Transverse colon (tissue), 4 donors: ENCODE results near the gene PDE1C.

Source experiments
- POLR2A ChIP-seq: fragments of 450-650 bp; IDR thresholded peaks from one replicate; pipeline ENCODE4 v1.6.1; 2016; ENCODE audit warnings: antibody characterized with exemption, mild to moderate bottlenecking, moderate library complexity
- POLR2AphosphoS5 ChIP-seq, 3 donors: sonication (generic); formaldehyde crosslinking; IDR thresholded peaks; one replicate each; pipeline ENCODE4 v1.6.1; 2016; ENCODE audit warnings: antibody characterized with exemption in 3 of 3
- TF ChIP-seq, protein P1 (sequence below), 5 experiments: fragments of 200-600 bp in 3 of 5; fragments of 450-650 bp in 2 of 5; sonication (generic) in 3 of 5; IDR thresholded peaks; 1 replicate in 2 of 5; 2 replicates in 3 of 5; pipeline ENCODE4 v1.5.1; 2016 to 2017; ENCODE audit warnings: antibody characterized with exemption in 5 of 5, inconsistent platforms in 3 of 5, mild to moderate bottlenecking in 2 of 5, moderate library complexity in 1 of 5

DNA sequence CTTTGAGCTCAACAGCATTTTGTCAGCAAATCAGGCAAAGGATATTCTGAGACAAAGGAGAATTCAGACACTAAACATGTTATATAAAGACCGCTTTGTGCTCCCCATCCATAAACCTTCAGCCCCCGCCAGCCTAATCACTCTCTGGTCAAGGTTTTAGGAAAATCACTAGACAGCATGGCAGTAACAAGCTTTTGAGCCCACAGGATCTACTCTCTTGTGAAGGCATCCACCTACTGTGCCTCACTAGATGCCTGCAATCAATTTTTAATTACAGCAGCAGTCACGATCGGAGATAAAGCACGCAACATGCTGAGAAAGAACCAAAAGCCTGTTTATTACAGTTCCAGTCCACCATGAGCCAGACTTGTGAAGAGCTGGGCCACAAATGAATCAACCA is 19.1 kb downstream of the PDE1C start:
- TF ChIP-seq, protein P1, sequence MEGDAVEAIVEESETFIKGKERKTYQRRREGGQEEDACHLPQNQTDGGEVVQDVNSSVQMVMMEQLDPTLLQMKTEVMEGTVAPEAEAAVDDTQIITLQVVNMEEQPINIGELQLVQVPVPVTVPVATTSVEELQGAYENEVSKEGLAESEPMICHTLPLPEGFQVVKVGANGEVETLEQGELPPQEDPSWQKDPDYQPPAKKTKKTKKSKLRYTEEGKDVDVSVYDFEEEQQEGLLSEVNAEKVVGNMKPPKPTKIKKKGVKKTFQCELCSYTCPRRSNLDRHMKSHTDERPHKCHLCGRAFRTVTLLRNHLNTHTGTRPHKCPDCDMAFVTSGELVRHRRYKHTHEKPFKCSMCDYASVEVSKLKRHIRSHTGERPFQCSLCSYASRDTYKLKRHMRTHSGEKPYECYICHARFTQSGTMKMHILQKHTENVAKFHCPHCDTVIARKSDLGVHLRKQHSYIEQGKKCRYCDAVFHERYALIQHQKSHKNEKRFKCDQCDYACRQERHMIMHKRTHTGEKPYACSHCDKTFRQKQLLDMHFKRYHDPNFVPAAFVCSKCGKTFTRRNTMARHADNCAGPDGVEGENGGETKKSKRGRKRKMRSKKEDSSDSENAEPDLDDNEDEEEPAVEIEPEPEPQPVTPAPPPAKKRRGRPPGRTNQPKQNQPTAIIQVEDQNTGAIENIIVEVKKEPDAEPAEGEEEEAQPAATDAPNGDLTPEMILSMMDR (IDR thresholded peaks at IDR 0.05): no peak
- TF ChIP-seq POLR2AphosphoS5 (IDR thresholded peaks at IDR 0.05) (no peak), POLR2A (no peak)
